ENCODE data around the gene XPO4.
"Not testable (repeated sequence)": the region's sequence is repeated elsewhere in the genome, so short reads cannot be mapped to it uniquely, and the experiment has no call there.

Gene XPO4

GRCh38 chr13:20890540-20890939 lies 12.0 kb downstream of the XPO4 start:
- DNase-seq = not testable (repeated sequence)

GRCh38 chr13:20882206-20882605 lies 20.3 kb downstream of the XPO4 start:
- no peak for DNase-seq

GRCh38 chr13:20877902-20878301 lies 24.6 kb downstream of the XPO4 start:
- DNase-seq = no peak

DNA sequence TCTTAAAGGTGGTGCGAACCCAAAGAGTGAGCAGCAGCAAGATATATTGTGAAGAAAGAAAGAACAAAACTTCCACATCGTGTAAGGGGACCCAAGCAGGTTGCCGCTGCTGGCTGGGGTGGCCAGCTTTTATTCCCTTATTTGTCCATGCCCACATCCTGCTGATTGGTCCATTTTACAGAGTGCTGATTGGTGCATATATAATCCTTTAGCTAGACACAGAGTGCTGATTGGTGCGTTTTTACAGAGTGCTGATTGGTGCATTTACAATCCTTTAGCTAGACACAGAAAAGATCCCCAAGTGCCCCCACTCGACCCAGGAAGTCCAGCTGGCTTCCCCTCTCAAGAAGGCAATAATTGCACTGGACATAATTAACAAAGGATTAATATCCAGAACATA lies 25.7 kb downstream of the XPO4 start:
- DNase-seq = not testable (repeated sequence)

GRCh38 chr13:20874439-20874838 lies 28.1 kb downstream of the XPO4 start:
- DNase-seq = not testable (repeated sequence)

DNA sequence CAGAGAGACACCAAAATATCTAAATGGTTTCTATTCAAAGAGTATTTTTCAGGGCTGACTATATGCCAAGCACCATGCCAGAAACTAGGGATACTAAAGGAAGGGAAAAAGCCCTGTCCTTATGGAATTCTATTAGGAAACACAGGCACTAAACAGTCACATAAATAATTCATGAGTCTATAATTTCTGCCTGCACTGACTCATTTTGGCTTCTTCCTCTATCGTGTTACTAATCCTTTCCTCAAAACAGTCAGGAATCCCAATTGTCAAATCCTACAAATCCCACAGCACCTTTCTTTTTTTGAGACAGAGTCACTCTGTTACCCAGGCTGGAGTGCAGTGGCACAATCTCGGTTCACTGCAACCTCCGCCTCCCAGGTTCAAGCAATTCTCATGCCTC lies 29.2 kb downstream of the XPO4 start:
- no peak for DNase-seq

- no peak for DNase-seq
These were observed 31.7 kb downstream of the XPO4 start for GRCh38 chr13:20870829-20871228.

DNA sequence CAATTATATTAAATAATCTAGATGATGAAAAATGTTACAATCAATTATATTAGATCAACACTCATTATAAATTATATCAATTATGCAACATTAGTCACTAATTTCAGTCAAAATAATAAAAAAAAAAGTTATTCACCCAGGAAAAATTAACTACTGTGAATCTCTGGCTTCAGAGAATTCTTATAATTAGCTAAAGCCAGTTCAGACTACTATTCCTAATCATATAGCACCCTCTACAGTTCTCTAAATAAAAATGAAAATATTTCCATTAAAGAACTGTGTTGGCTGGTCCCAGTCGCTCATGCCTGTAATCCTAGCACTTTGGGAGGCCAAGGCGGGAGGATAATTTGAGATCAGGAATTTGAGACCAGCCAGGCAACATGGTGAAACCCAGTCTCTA lies 33.0 kb downstream of the XPO4 start:
- DNase-seq = no peak

GRCh38 chr13:20867408-20867807 lies 35.1 kb downstream of the XPO4 start:
- DNase-seq = no peak

DNA sequence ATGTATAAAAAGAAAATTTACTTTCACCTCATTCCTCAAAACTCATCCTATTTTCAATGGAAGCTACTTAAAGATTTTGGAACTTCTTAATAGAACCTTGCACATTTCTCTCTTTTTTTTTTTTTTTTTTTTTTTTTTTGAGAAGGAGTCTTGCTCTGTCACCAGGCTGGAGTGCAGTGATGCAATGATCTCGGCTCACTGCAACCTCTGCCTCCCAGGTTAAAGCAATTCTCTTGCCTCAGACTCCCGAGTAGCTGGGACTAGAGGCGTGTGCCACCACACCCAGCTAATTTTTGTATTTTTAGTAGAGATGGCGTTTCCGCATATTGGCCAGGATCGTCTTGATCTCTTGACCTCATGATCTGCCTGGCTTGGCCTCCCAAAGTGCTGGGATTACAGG lies 40.9 kb downstream of the XPO4 start:
- not testable (repeated sequence) for DNase-seq

GRCh38 chr13:20860844-20861243 lies 41.7 kb downstream of the XPO4 start:
- no peak for DNase-seq

GRCh38 chr13:20856650-20857049 lies 45.9 kb downstream of the XPO4 start:
- no peak for DNase-seq

DNA sequence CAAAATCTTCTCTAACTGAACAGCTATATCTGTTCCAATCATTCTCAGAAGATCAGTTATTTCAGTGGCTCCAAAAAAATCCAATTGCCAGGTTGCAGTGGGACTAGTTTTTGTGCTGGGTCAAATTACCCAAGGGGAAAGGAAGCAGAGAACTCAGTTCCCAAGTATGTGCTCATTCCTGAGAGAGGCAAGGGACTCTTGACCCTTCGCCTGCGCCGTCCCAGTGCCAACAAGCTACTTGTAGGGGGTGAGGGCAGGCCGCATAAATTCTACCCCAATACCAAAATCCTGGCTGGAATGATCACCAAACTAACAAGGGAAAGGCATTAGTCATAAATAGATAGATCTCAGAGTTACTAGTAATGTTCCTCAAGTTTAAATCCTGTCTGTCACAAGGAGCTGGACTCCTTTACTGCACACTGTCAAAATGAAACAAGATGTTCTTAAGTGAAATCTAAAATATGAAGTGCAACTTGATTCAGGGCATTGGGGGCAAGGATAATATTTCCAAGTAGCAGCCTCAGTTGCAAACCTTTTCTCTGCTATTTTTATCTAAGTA lies 50.6 kb downstream of the XPO4 start:
- no peak for DNase-seq

GRCh38 chr13:20848944-20849343 lies 53.6 kb downstream of the XPO4 start:
- no peak for DNase-seq

DNA sequence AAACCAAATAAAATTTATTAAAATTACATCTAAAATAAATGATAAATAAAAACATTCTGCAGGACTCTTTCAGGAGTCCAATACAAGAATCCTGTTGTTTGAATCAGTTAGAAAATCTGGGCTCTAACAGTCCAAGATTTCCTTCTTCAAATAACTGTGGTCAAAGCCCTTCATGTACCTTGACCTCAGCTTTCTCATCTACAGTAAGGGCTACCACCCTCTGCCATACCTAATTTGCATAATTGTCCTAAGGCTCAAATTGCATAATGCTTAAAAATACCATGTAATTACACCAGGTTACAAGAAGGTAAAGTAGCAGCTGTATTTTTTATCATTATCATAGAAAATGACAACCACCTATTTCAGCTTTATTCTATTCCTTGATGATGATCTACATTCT lies 54.3 kb downstream of the XPO4 start:
- DNase-seq = no peak

GRCh38 chr13:20847296-20847695 lies 55.2 kb downstream of the XPO4 start:
- no peak for DNase-seq

DNA sequence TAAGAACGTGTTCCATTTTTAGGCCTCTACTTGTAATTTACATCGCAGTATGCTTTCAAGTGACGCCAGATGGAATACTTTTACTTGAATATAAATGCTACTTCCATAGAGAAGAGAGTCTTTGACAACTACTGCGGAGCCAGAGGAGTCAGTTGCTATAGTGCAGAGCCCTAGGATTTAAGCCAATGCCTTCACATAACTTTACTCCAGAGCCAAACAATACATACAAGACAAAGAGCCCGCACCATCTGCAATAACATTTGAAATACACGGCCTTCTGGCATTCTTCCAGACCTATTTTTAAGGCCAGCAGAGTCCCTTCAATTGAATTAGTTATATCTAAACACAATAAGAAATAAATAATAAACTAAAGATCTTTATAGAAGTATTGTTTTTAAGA lies 59.4 kb downstream of the XPO4 start:
- no peak for DNase-seq

- DNase-seq = no peak
These were observed 62.0 kb downstream of the XPO4 start for GRCh38 chr13:20840568-20840967.

GRCh38 chr13:20833900-20834679 lies 68.5 kb downstream of the XPO4 start:
- no peak for DNase-seq

DNA sequence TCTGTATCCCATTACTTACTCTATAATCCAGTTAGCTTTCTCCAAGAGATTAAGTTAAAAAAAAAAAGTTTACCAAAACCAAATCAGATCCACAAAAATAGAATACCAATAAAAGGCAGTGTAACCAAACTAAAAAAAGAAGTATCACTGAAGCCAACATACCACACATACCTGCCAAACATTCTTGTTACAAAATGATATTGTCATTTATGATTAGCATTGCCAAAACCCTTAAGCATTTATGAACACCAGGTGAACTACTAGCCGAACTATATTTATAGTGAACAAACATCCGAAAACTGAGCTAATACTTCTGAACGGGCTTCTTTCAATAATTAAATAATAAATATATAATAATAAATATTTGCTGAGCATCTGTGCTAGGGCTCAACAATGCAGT lies 69.7 kb downstream of the XPO4 start:
- DNase-seq = no peak

DNA sequence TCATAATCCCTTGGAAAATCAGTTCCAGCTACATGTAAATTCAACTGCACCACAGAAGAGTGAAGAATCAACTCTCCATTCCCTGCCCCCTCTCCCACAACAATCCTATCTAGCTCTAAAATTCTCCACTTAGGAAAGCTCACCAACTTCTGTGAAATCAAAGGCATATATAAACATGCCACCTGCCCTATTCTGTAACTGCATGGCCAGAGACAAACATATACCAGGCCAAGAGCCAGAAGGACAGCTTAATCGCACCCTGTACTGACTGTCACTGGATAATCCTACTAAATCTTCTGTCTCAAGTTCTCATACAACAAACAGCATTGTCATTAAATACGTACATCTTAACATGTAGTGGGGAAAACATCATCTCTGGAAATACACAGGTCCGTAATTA lies 70.6 kb downstream of the XPO4 start:
- DNase-seq = no peak

DNA sequence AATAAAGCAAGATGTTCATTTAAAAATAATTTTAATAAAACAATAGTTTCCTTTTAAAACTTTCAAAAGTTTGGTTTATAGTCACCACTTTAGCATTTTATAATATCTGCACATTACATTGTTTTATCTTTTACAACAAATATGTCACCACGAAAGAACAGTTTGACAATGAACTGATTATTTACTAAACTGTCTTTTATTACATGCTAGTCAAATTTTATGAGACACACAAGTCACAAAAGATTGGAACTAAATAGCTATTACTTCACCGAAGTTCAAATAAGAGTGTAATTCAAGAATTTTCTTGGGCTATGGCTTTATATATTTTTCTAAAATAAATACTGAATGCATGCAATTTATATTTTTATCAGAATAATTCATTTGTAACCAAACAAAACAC lies 71.3 kb downstream of the XPO4 start:
- no peak for DNase-seq

- DNase-seq = peak; percentile 11
These were observed 73.8 kb downstream of the XPO4 start for GRCh38 chr13:20828539-20829364.
